ENCODE data around the gene IFT74.

- no peak for TF ChIP-seq CTCF (IDR thresholded peaks at IDR 0.05)
- no peak for TF ChIP-seq POLR2A (IDR thresholded peaks at IDR 0.05)
These were observed 47.3 kb downstream of the IFT74 start for GRCh38 chr9:27003426-27004077.

Measured in uterus (tissue), 2 donors.